Vagina (tissue), 2 donors: ENCODE measurements around the gene EN2. TPM values are rescaled to one million over a fixed set of nuclear protein-coding genes. Genes with fewer than 3 reads are reported as not detected.

Source experiments
- DNase-seq, 2 donors: peaks; one replicate each; pipeline ENCODE4 v3.0.0-alpha.2; 2017; ENCODE audit errors: extremely low spot score in 2 of 2
- H3K27ac ChIP-seq: fragments of 200-600 bp; sonication (generic); one replicate; pipeline ENCODE4 v1.5.1; 2019
- H3K27me3 ChIP-seq: fragments of 200-600 bp; sonication (generic); one replicate; pipeline ENCODE4 v1.5.1; 2019
- H3K36me3 ChIP-seq, 2 donors: fragments of 200-600 bp; sonication (generic); one replicate each; pipeline ENCODE4 v1.5.1; 2017 to 2019
- H3K4me1 ChIP-seq: fragments of 200-600 bp; sonication (generic); one replicate; pipeline ENCODE4 v1.5.1; 2019
- H3K4me3 ChIP-seq, 2 donors: fragments of 200-600 bp; sonication (generic); 1 replicate in 1 of 2; 2 replicates in 1 of 2; pipeline ENCODE4 v1.5.1; 2016 to 2019
- H3K9me3 ChIP-seq: fragments of 200-600 bp; sonication (generic); one replicate; pipeline ENCODE4 v1.5.1; 2019
- POLR2A ChIP-seq, 2 donors: fragments of 450-650 bp; IDR thresholded peaks; one replicate each; pipeline ENCODE4 v1.6.1; 2017; ENCODE audit warnings: antibody characterized with exemption in 2 of 2, mild to moderate bottlenecking in 2 of 2, moderate library complexity in 2 of 2
- POLR2AphosphoS5 ChIP-seq, 2 donors: sonication (generic); formaldehyde crosslinking; IDR thresholded peaks; one replicate each; pipeline ENCODE4 v1.9.0; 2017; ENCODE audit warnings: antibody characterized with exemption in 2 of 2, mild to moderate bottlenecking in 2 of 2, low read depth in 1 of 2; ENCODE audit not compliant: insufficient read depth in 1 of 2
- intact Hi-C: fragments of 100-400 bp; cut with DNase I; formaldehyde crosslinking; loops from one replicate; pipeline ENCODE4 v1.15.1; 2023
- total RNA-seq: library from RNA; depleted of rRNA; stranded (reverse); fragments of >200 nt; gene quantifications from one replicate; pipeline ENCODE4 v1.2.3, GENCODE V29; 2016
- TF ChIP-seq, protein P1 (sequence below), 3 experiments: fragments of 450-650 bp in 2 of 3; fragments of 200-600 bp in 1 of 3; sonication (generic) in 1 of 3; IDR thresholded peaks; one replicate each; pipeline ENCODE4 v1.5.1; 2017 to 2019; ENCODE audit warnings: antibody characterized with exemption in 3 of 3, mild to moderate bottlenecking in 2 of 3, moderate library complexity in 2 of 3

EN2 gene
- total RNA-seq, 1 donor from 2014 or later: 0.98 TPM

DNA sequence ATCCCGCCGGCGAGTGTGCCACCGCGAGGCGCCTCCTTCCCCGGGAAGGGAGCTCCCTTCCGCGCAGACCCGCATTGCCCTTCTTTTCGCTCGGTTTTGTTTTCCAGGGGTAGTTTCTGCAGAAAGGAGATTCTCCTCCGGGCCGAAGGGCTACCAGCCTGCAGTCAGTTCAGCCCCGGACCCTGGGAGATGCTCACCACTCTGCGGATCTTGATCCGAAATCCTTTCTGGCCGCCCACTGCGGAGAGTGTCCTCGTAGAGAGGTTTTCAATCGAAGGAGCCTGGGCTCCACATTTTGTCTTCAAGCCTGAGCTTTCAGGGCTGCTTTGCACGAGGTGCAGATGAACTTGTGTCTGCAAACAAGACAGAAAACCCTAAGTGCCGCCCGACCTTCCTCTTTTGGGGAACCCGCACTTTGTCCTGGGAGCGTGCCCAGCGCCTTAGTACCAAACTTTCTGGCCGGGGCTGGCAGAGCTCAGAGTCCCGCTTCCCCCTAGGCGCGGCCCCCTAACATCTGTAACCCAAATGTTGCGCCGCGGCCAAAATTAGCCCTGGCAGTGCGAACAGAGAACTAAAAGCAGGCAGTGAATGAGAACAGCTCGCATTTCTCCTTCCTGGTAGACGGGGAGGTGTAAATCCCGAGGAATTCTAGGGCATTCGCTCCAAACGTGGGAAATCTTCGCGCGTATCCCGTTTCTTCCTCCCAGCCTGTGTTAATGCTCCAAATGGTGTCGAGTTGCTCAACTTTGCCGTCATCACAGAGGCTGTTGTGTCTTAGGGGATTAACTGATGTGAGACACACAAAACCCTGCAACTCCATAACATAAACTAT is 6.7 kb upstream of the EN2 start:
- Histone ChIP-seq H3K27me3 (peaks cover 18% of the 10 kb centered on the region), H3K4me3 (no peak overlapping the region), H3K36me3 (no peaks in the 10 kb centered on the region), H3K9me3 (no peaks in the 10 kb centered on the region), H3K4me1 (peaks cover 35% of the 10 kb centered on the region), H3K27ac (no peak overlapping the region)
- intact Hi-C loops: no loop called here
- no peak for DNase-seq
- TF ChIP-seq POLR2A (IDR thresholded peaks at IDR 0.05) (no peak), POLR2AphosphoS5 (IDR thresholded peaks at IDR 0.05; ENCODE audit: insufficient read depth in 1 of 2, low read depth in 1 of 2) (no peak)
- TF ChIP-seq, protein P1, sequence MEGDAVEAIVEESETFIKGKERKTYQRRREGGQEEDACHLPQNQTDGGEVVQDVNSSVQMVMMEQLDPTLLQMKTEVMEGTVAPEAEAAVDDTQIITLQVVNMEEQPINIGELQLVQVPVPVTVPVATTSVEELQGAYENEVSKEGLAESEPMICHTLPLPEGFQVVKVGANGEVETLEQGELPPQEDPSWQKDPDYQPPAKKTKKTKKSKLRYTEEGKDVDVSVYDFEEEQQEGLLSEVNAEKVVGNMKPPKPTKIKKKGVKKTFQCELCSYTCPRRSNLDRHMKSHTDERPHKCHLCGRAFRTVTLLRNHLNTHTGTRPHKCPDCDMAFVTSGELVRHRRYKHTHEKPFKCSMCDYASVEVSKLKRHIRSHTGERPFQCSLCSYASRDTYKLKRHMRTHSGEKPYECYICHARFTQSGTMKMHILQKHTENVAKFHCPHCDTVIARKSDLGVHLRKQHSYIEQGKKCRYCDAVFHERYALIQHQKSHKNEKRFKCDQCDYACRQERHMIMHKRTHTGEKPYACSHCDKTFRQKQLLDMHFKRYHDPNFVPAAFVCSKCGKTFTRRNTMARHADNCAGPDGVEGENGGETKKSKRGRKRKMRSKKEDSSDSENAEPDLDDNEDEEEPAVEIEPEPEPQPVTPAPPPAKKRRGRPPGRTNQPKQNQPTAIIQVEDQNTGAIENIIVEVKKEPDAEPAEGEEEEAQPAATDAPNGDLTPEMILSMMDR (IDR thresholded peaks at IDR 0.05): no peak

DNA sequence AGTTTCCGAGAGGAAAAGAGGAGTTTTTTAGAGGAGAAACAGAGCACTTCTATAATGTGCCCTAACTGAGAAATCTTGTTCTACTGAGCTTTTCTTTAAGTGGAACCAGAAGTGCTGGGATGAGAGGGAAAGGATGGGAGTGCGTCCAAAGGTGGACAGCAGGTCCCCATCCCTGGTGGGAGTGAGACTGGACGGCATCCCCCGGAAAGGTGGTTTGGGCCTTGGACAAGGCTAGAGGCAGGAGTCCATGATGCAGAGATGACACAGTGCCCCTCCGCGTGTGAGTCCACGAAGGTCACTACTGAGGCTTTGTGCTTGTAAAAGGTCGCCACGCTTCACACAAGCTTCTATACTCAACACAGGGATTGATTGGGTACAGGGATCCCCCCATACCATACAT is 6.1 kb upstream of the EN2 start:
- intact Hi-C loops: no loop called here

DNA sequence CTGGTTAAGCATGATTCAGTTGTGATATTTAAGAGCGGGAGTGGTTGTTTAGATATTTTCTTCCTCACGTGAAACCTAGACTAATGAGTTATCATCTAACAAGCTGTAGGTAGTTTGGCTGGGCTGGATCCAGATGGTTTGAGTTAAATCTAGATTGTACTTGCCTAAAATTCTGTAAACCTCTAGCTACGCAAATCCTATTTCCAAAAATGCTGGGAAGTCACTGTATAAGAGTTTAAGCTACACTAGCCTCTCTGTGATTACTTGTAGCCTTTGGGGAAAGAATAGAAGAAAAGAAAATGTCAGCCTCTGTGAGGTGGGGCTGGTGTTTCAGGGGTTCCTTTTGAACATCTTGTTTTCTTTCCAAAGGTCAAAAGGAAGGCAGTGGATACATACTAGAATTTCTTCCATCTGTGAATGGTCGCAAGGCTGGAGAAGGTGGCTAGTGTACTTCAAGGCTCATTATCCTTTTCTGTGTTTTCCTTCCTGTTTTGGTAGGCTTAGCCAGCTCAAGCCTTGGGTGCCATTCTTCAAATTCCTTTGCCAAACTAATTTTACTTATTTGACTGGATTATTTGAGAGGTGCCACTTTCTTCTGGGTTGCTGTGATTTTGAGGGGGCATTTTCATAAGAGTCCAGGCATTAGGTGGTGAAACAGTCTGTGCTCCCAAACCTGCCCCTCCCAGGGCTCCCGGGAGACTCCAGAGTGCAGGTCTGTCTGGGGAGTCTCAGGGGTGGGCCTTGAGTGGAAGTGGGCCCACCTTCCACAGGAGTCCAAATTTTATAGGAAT is 5.2 kb upstream of the EN2 start:
- TF ChIP-seq, protein P1 (IDR thresholded peaks at IDR 0.05): no peak
- TF ChIP-seq POLR2A (IDR thresholded peaks at IDR 0.05): no peak
- TF ChIP-seq POLR2AphosphoS5 (IDR thresholded peaks at IDR 0.05; ENCODE audit: insufficient read depth in 1 of 2, low read depth in 1 of 2): no peak
- H3K4me1 ChIP-seq: peaks cover 45% of the 10 kb centered on the region
- intact Hi-C loops: no loop called here
- H3K4me3 ChIP-seq: no peak overlapping the region
- no peaks in the 10 kb centered on the region for H3K9me3 ChIP-seq
- peaks cover 18% of the 10 kb centered on the region for H3K27me3 ChIP-seq
- H3K36me3 ChIP-seq: no peaks in the 10 kb centered on the region
- no peak for DNase-seq
- no peak overlapping the region for H3K27ac ChIP-seq

More for the DNA sequence above, 6.1 kb upstream of the EN2 start:
- Histone ChIP-seq H3K4me1 (peaks cover 39% of the 10 kb centered on the region), H3K27me3 (peaks cover 18% of the 10 kb centered on the region), H3K4me3 (no peak overlapping the region), H3K36me3 (no peaks in the 10 kb centered on the region), H3K27ac (no peak overlapping the region), H3K9me3 (no peaks in the 10 kb centered on the region)
- TF ChIP-seq, protein P1 (IDR thresholded peaks at IDR 0.05): no peak
- no peak for TF ChIP-seq POLR2A (IDR thresholded peaks at IDR 0.05)
- no peak for TF ChIP-seq POLR2AphosphoS5 (IDR thresholded peaks at IDR 0.05; ENCODE audit: insufficient read depth in 1 of 2, low read depth in 1 of 2)
- no peak for DNase-seq

DNA sequence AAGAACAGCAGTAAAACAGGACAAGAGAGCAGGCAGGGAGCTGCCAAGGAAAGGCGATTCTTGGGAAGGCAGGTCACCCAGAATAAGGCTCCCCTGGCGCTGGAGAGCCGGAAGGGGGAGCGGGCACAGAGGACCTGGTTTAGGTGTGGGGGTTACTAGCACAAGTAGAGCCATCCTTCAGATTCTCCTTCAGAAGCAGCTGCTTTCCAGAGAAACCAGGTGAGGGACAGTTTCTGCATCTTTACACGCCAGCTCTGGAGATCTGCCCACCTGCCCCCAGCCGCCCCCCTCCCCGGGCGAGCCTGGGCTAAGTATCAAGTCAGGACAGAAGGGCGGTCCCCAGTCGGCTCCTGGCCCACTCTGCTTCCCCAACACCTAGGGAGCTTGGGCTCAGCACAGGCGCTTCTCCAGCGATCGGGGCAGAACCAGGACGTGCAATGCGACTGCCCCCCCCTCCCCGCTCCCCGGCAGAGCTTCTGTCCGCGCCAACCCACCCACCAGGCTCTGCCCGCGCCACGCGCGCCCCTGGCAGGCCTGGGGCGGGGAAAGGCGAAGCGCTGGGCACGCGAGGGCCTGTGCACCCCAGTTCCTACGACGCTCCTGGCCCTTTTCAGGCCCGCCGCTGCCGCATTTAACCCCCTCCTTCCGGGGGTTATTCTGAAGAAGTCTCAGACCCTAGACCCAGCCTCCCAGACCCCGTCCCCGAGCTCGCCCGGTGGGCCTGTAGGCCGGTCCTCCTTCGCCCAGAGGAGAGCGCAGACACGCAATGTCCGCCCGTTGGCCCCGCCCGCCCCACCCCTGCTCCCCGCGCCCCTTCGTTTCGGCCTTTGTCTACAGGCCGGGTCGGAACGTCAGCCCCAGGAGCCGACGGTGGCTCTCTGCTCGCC is 4.4 kb upstream of the EN2 start:
- no peak for DNase-seq
- Histone ChIP-seq H3K4me3 (peak overlapping the region in 1 of 2 donors; percentile 9), H3K27me3 (peaks cover 13% of the 10 kb centered on the region), H3K4me1 (peaks cover 49% of the 10 kb centered on the region), H3K9me3 (no peaks in the 10 kb centered on the region), H3K36me3 (no peaks in the 10 kb centered on the region), H3K27ac (no peak overlapping the region)
- intact Hi-C loops: no loop called here
- TF ChIP-seq POLR2AphosphoS5 (IDR thresholded peaks at IDR 0.05; ENCODE audit: insufficient read depth in 1 of 2, low read depth in 1 of 2): no peak
- no peak for TF ChIP-seq POLR2A (IDR thresholded peaks at IDR 0.05)
- TF ChIP-seq, protein P1 (IDR thresholded peaks at IDR 0.05): no peak
